ENCODE measurements around the gene ISOC2.

- TF ChIP-seq, protein P1, sequence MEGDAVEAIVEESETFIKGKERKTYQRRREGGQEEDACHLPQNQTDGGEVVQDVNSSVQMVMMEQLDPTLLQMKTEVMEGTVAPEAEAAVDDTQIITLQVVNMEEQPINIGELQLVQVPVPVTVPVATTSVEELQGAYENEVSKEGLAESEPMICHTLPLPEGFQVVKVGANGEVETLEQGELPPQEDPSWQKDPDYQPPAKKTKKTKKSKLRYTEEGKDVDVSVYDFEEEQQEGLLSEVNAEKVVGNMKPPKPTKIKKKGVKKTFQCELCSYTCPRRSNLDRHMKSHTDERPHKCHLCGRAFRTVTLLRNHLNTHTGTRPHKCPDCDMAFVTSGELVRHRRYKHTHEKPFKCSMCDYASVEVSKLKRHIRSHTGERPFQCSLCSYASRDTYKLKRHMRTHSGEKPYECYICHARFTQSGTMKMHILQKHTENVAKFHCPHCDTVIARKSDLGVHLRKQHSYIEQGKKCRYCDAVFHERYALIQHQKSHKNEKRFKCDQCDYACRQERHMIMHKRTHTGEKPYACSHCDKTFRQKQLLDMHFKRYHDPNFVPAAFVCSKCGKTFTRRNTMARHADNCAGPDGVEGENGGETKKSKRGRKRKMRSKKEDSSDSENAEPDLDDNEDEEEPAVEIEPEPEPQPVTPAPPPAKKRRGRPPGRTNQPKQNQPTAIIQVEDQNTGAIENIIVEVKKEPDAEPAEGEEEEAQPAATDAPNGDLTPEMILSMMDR (IDR thresholded peaks at IDR 0.05): no peak
- TF ChIP-seq POLR2A (IDR thresholded peaks at IDR 0.05): no peak
These were observed 55.8 kb downstream of the ISOC2 start for GRCh38 chr19:55405638-55406037.
